ENCODE results near the gene NCOR2.

NCOR2 gene

GRCh38 chr12:124607681-124608425, 40.4 kb upstream of the NCOR2 start:
- Histone ChIP-seq H3K4me1 (ENCODE audit: control insufficient read depth, insufficient read depth, low read length) (peaks cover 70% of the 10 kb centered on the region), H3K9ac (ENCODE audit: low read length) (no peak overlapping the region), H3K36me3 (ENCODE audit: control insufficient read depth, insufficient read depth, low read length) (no peaks in the 10 kb centered on the region), H3K27me3 (ENCODE audit: control insufficient read depth, insufficient read depth, low read length) (no peaks in the 10 kb centered on the region), H3K4me3 (ENCODE audit: low read length) (no peak overlapping the region), H3K9me3 (ENCODE audit: control insufficient read depth, low read length) (no peaks in the 10 kb centered on the region)

- H3K27me3 ChIP-seq (ENCODE audit: control insufficient read depth, insufficient read depth, low read length), result no peaks in the 10 kb centered on the region
- no peaks in the 10 kb centered on the region for H3K36me3 ChIP-seq (ENCODE audit: control insufficient read depth, insufficient read depth, low read length)
- no peaks in the 10 kb centered on the region for H3K9me3 ChIP-seq (ENCODE audit: control insufficient read depth, low read length)
- no peak overlapping the region for H3K9ac ChIP-seq (ENCODE audit: low read length)
- H3K4me1 ChIP-seq (ENCODE audit: control insufficient read depth, insufficient read depth, low read length), result peaks cover 76% of the 10 kb centered on the region
- no peak overlapping the region for H3K4me3 ChIP-seq (ENCODE audit: low read length)
Observed at GRCh38 chr12:124605883-124606774, 38.7 kb upstream of the NCOR2 start.

- Histone ChIP-seq H3K27me3 (ENCODE audit: control insufficient read depth, insufficient read depth, low read length) (no peaks in the 10 kb centered on the region), H3K36me3 (ENCODE audit: control insufficient read depth, insufficient read depth, low read length) (no peaks in the 10 kb centered on the region), H3K4me1 (ENCODE audit: control insufficient read depth, insufficient read depth, low read length) (peaks cover 70% of the 10 kb centered on the region), H3K4me3 (ENCODE audit: low read length) (no peak overlapping the region), H3K9me3 (ENCODE audit: control insufficient read depth, low read length) (no peaks in the 10 kb centered on the region), H3K9ac (ENCODE audit: low read length) (no peak overlapping the region)
Observed at GRCh38 chr12:124605150-124605882, 37.9 kb upstream of the NCOR2 start.

- Histone ChIP-seq H3K4me1 (ENCODE audit: control insufficient read depth, insufficient read depth, low read length) (peaks cover 59% of the 10 kb centered on the region), H3K9me3 (ENCODE audit: control insufficient read depth, low read length) (no peaks in the 10 kb centered on the region), H3K4me3 (ENCODE audit: low read length) (no peak overlapping the region), H3K9ac (ENCODE audit: low read length) (peak overlapping the region; percentile 24), H3K36me3 (ENCODE audit: control insufficient read depth, insufficient read depth, low read length) (no peaks in the 10 kb centered on the region), H3K27me3 (ENCODE audit: control insufficient read depth, insufficient read depth, low read length) (no peaks in the 10 kb centered on the region)
Observed at GRCh38 chr12:124604264-124604680, 36.9 kb upstream of the NCOR2 start.

GRCh38 chr12:124603831-124604251, 36.4 kb upstream of the NCOR2 start:
- no peaks in the 10 kb centered on the region for H3K27me3 ChIP-seq (ENCODE audit: control insufficient read depth, insufficient read depth, low read length)
- peaks cover 56% of the 10 kb centered on the region for H3K4me1 ChIP-seq (ENCODE audit: control insufficient read depth, insufficient read depth, low read length)
- H3K36me3 ChIP-seq (ENCODE audit: control insufficient read depth, insufficient read depth, low read length), result no peaks in the 10 kb centered on the region
- no peak overlapping the region for H3K4me3 ChIP-seq (ENCODE audit: low read length)
- H3K9me3 ChIP-seq (ENCODE audit: control insufficient read depth, low read length), result no peaks in the 10 kb centered on the region
- peak overlapping the region; percentile 24 for H3K9ac ChIP-seq (ENCODE audit: low read length)

- H3K9ac ChIP-seq (ENCODE audit: low read length), result no peak overlapping the region
- no peaks in the 10 kb centered on the region for H3K27me3 ChIP-seq (ENCODE audit: control insufficient read depth, insufficient read depth, low read length)
- H3K9me3 ChIP-seq (ENCODE audit: control insufficient read depth, low read length), result no peaks in the 10 kb centered on the region
- H3K36me3 ChIP-seq (ENCODE audit: control insufficient read depth, insufficient read depth, low read length), result no peaks in the 10 kb centered on the region
- peaks cover 48% of the 10 kb centered on the region for H3K4me1 ChIP-seq (ENCODE audit: control insufficient read depth, insufficient read depth, low read length)
- H3K4me3 ChIP-seq (ENCODE audit: low read length), result no peak overlapping the region
Observed at GRCh38 chr12:124603100-124603541, 35.7 kb upstream of the NCOR2 start.

GRCh38 chr12:124601706-124602105, 34.3 kb upstream of the NCOR2 start:
- peaks cover 38% of the 10 kb centered on the region for H3K4me1 ChIP-seq (ENCODE audit: control insufficient read depth, insufficient read depth, low read length)
- no peaks in the 10 kb centered on the region for H3K9me3 ChIP-seq (ENCODE audit: control insufficient read depth, low read length)
- no peak overlapping the region for H3K4me3 ChIP-seq (ENCODE audit: low read length)
- no peak overlapping the region for H3K9ac ChIP-seq (ENCODE audit: low read length)
- H3K27me3 ChIP-seq (ENCODE audit: control insufficient read depth, insufficient read depth, low read length), result no peaks in the 10 kb centered on the region
- H3K36me3 ChIP-seq (ENCODE audit: control insufficient read depth, insufficient read depth, low read length), result no peaks in the 10 kb centered on the region

GRCh38 chr12:124599074-124599999, 31.9 kb upstream of the NCOR2 start:
- H3K4me3 ChIP-seq (ENCODE audit: low read length), result no peak overlapping the region
- no peaks in the 10 kb centered on the region for H3K36me3 ChIP-seq (ENCODE audit: control insufficient read depth, insufficient read depth, low read length)
- peaks cover 21% of the 10 kb centered on the region for H3K4me1 ChIP-seq (ENCODE audit: control insufficient read depth, insufficient read depth, low read length)
- H3K9ac ChIP-seq (ENCODE audit: low read length), result no peak overlapping the region
- H3K27me3 ChIP-seq (ENCODE audit: control insufficient read depth, insufficient read depth, low read length), result no peaks in the 10 kb centered on the region
- no peaks in the 10 kb centered on the region for H3K9me3 ChIP-seq (ENCODE audit: control insufficient read depth, low read length)

- Histone ChIP-seq H3K9me3 (ENCODE audit: control insufficient read depth, low read length) (no peaks in the 10 kb centered on the region), H3K27me3 (ENCODE audit: control insufficient read depth, insufficient read depth, low read length) (no peaks in the 10 kb centered on the region), H3K4me3 (ENCODE audit: low read length) (no peak overlapping the region), H3K4me1 (ENCODE audit: control insufficient read depth, insufficient read depth, low read length) (peaks cover 11% of the 10 kb centered on the region), H3K9ac (ENCODE audit: low read length) (no peak overlapping the region), H3K36me3 (ENCODE audit: control insufficient read depth, insufficient read depth, low read length) (no peaks in the 10 kb centered on the region)
Observed at GRCh38 chr12:124597041-124597440, 29.6 kb upstream of the NCOR2 start.

GRCh38 chr12:124595444-124595843, 28.0 kb upstream of the NCOR2 start:
- Histone ChIP-seq H3K4me3 (ENCODE audit: low read length) (no peak overlapping the region), H3K9ac (ENCODE audit: low read length) (no peak overlapping the region), H3K4me1 (ENCODE audit: control insufficient read depth, insufficient read depth, low read length) (peaks cover 17% of the 10 kb centered on the region), H3K36me3 (ENCODE audit: control insufficient read depth, insufficient read depth, low read length) (no peaks in the 10 kb centered on the region), H3K9me3 (ENCODE audit: control insufficient read depth, low read length) (no peaks in the 10 kb centered on the region), H3K27me3 (ENCODE audit: control insufficient read depth, insufficient read depth, low read length) (no peaks in the 10 kb centered on the region)

GRCh38 chr12:124594851-124595250, 27.4 kb upstream of the NCOR2 start:
- Histone ChIP-seq H3K36me3 (ENCODE audit: control insufficient read depth, insufficient read depth, low read length) (no peaks in the 10 kb centered on the region), H3K9ac (ENCODE audit: low read length) (no peak overlapping the region), H3K4me3 (ENCODE audit: low read length) (no peak overlapping the region), H3K27me3 (ENCODE audit: control insufficient read depth, insufficient read depth, low read length) (no peaks in the 10 kb centered on the region), H3K9me3 (ENCODE audit: control insufficient read depth, low read length) (no peaks in the 10 kb centered on the region), H3K4me1 (ENCODE audit: control insufficient read depth, insufficient read depth, low read length) (peaks cover 17% of the 10 kb centered on the region)
